ENCODE measurements around the gene UGT3A2.
"Not testable (repeated sequence)": the region's sequence is repeated elsewhere in the genome, so short reads cannot be mapped to it uniquely, and the experiment has no call there.

GRCh38 chr5:36019584-36019983 is 47.1 kb downstream of the UGT3A2 start:
- not testable (repeated sequence) for TF ChIP-seq CTCF (conservative IDR thresholded peaks at IDR 0.05; ENCODE audit: low read depth, low read length); EZH2 (IDR thresholded peaks at IDR 0.05; ENCODE audit: borderline replicate concordance, low read depth, low read length, poor library complexity, severe bottlenecking)

All from A673 (cell line).